Gastroesophageal sphincter (tissue), 3 donors: ENCODE results near the gene ZNF304.

Experiments
- EP300 ChIP-seq: sonication (generic); formaldehyde crosslinking; IDR thresholded peaks from one replicate; pipeline ENCODE4 v1.6.1; 2017; ENCODE audit warnings: antibody characterized with exemption, mild to moderate bottlenecking
- POLR2A ChIP-seq, 2 donors: fragments of 450-650 bp; IDR thresholded peaks; one replicate each; pipeline ENCODE4 v1.6.1; 2017; ENCODE audit warnings: antibody characterized with exemption in 2 of 2, mild to moderate bottlenecking in 2 of 2, moderate library complexity in 1 of 2
- POLR2AphosphoS5 ChIP-seq: sonication (generic); formaldehyde crosslinking; IDR thresholded peaks from one replicate; pipeline ENCODE4 v1.6.1; 2017; ENCODE audit warnings: antibody characterized with exemption
- TF ChIP-seq, protein P1 (sequence below), 4 experiments: fragments of 200-600 bp in 2 of 4; fragments of 450-650 bp in 2 of 4; sonication (generic) in 1 of 4; IDR thresholded peaks; one replicate each; pipeline ENCODE4 v1.5.1; 2017 to 2019; ENCODE audit warnings: antibody characterized with exemption in 4 of 4, mild to moderate bottlenecking in 2 of 4, moderate library complexity in 2 of 4

DNA sequence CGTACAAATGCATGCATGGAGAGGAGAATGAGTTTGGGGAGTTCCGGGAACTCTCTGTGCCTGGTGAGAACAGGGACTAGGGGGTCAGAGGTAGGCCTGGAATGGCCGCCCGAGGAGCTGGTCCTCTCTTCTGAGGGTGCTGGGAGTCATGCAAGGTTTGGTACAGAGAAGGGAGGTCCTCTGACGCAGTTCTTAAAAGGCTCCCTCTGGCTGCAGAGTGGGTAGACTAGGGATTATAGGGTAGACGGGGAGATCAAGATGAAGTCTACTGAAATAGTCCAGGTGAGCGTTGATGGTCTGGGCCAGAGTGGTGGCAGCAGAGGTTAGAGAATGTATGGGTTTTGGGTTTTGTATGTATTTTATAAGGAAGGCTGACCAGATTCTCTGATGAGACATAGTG is 796 bp downstream of the ZNF304 start:
- TF ChIP-seq, protein P1, sequence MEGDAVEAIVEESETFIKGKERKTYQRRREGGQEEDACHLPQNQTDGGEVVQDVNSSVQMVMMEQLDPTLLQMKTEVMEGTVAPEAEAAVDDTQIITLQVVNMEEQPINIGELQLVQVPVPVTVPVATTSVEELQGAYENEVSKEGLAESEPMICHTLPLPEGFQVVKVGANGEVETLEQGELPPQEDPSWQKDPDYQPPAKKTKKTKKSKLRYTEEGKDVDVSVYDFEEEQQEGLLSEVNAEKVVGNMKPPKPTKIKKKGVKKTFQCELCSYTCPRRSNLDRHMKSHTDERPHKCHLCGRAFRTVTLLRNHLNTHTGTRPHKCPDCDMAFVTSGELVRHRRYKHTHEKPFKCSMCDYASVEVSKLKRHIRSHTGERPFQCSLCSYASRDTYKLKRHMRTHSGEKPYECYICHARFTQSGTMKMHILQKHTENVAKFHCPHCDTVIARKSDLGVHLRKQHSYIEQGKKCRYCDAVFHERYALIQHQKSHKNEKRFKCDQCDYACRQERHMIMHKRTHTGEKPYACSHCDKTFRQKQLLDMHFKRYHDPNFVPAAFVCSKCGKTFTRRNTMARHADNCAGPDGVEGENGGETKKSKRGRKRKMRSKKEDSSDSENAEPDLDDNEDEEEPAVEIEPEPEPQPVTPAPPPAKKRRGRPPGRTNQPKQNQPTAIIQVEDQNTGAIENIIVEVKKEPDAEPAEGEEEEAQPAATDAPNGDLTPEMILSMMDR (IDR thresholded peaks at IDR 0.05), result no peak
- TF ChIP-seq EP300 (no peak), POLR2A (IDR thresholded peaks at IDR 0.05) (no peak), POLR2AphosphoS5 (no peak)
